Vagina (tissue), 1 donor: ENCODE measurements around the gene ZBTB25. TPM values are rescaled to one million over a fixed set of nuclear protein-coding genes. Genes with fewer than 3 reads are reported as not detected.

Experiments used
- small RNA-seq: library from RNA; depleted of rRNA; stranded (forward); fragments of <200 nt; gene quantifications from one replicate; pipeline ENCODE3, GENCODE V24; 2016
- total RNA-seq: library from RNA; depleted of rRNA; stranded (reverse); fragments of >200 nt; gene quantifications from one replicate; pipeline ENCODE4 v1.2.3, GENCODE V29; 2016

Gene ZBTB25
- total RNA-seq, 1 donor from 2014 or later, result 11.3 TPM

Small RNA genes lying within 50 kb of the gene (small RNA-seq; reads per million reads assigned to genes)
- gene AL049869.4, result not detected

Other genes starting within 250 kb of the ZBTB25 start
- gene ESR2, start 209.5 kb downstream of the ZBTB25 start, total RNA-seq, result 2.2 TPM
- gene MTHFD1, start 115.5 kb downstream of the ZBTB25 start, total RNA-seq, result 40.3 TPM
- 0.49 TPM for gene AKAP5, start 38.3 kb downstream of the ZBTB25 start, total RNA-seq
- 48.9 TPM for gene ZBTB1, start 932 bp upstream of the ZBTB25 start, total RNA-seq
- gene HSPA2, start 36.9 kb upstream of the ZBTB25 start, total RNA-seq, result 47.4 TPM
- not detected for gene PPP1R36, start 46.1 kb upstream of the ZBTB25 start, total RNA-seq
- gene PLEKHG3, start 200.6 kb upstream of the ZBTB25 start, total RNA-seq, result 50.1 TPM